GM18909 (cell line): ENCODE measurements around the gene CWF19L2.
A peak's percentile ranks its signal among the peaks of the same experiment; 100 is the strongest.
"Not testable (repeated sequence)": the region's sequence is repeated elsewhere in the genome, so short reads cannot be mapped to it uniquely, and the experiment has no call there.

Source experiments
- ATAC-seq: cut with Tn5 transposase; IDR thresholded peaks from one replicate; pipeline ENCODE4 v1.9.1; 2021; ENCODE audit warnings: mild to moderate bottlenecking; ENCODE audit not compliant: unreplicated experiment, poor library complexity

CWF19L2 gene

DNA sequence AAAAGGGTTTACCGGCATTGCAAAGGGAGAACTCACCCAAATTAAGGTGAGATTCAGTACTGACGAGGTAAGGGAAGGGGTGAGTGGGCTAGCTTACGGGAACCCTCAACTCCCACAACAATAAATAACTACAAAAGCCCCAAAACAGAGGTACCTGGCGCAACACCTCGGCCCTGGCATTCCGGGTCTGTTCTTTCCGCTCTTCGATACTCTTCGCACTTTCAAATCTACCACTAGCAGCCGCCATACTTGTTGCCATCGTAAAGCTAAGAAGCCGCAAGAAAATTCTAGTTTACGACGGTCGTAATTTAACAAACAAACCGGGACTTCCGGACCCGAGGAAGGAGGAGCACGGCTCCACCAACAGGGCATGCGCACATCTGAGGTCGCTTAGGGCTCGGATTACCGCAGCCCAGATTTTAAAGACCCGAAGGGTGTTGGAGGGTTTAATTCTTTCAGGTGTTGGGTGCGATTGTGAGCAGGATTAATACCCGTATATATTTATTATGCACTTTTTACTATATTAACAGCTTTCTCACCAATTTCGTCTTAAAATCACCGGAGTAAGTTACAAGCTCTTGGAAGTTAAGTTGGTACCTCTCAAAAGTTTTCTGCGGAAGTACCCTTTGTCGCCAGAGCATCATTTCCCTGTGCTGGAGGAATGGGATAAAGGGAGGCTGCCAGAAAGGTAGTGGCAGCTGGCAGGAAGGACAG is at the start of gene CWF19L2:
CWF19L2 (minus strand) TSS at position 268 of the 714 bp plus-strand sequence; CDS start at position 259, 9 bp downstream.
- peak; percentile 98 for ATAC-seq

DNA sequence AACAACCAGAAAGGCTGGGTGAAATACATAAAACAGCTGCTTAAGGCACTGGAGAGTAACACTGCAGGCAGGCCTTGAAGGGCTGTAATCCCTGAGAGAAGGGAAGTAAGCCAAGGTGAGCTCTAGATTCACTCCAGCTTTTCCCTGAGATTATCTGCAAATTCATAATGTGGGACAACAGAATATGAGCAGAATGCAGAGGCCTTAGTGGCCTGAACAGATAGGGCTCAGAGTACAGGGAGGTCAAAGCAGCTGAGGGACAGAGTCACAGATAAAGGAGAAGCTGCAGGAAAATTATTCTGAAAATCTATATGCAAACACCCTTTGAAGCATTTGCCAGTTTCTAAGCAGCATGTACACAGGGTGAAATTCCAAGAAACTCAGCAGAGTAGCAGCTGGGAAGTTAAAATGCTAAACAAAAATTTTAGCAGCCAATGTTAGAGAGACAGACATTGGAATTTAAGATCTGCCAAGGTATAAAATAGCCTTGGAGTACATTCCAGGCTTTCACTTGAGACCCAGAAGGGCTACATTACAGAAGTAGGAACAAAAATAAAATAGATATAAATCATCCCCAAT is 48.1 kb upstream of the CWF19L2 start:
- ATAC-seq = no peak

- ATAC-seq = no peak
Observed at GRCh38 chr11:107504981-107505380, 47.4 kb upstream of the CWF19L2 start.

DNA sequence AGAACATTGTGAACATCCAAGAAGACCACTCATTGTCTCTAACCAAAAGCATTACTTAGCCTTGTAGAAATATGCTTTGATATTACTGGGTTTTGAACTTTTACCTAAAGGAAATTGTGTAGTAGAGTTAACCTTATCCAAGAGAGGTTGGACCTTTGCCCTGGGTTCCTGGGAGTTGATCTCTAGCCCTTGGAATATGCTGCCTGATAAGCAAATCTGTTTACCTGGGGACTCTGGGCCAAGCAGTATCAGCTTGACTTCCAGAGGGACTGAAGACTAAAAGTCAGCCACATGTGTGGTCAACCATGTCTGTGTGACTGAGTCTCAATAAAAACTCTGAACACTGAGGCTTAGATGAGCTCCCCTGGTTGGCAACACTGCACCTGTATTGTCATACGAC is 44.1 kb upstream of the CWF19L2 start:
- ATAC-seq = no peak

- not testable (repeated sequence) for ATAC-seq
Observed at GRCh38 chr11:107497371-107497770, 39.7 kb upstream of the CWF19L2 start.

DNA sequence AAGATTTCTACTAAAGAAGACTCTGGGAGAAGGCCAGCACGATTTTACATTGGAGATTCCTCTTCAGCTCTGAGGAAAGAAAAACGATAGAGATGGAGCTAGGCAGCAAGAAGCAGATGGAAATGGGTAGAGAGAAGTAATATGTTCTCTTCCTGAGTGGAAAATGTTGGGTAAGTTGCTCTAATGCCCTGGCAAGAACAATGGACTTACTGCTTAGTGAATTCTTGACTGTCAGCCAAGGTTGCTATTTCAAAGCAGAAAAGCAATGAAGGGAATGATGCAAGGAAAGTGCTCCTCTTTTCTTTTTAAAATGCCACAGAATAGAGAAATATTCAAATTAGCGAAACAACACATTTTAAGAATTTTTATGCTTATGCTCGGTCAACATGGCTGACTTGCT is 38.4 kb upstream of the CWF19L2 start:
- ATAC-seq = no peak

GRCh38 chr11:107494055-107494454 is 36.4 kb upstream of the CWF19L2 start:
- no peak for ATAC-seq

GRCh38 chr11:107493117-107493516 is 35.5 kb upstream of the CWF19L2 start:
- no peak for ATAC-seq

- ATAC-seq = no peak
Observed at GRCh38 chr11:107490836-107491235, 33.2 kb upstream of the CWF19L2 start.

GRCh38 chr11:107482234-107482633 is 24.6 kb upstream of the CWF19L2 start:
- ATAC-seq = no peak

DNA sequence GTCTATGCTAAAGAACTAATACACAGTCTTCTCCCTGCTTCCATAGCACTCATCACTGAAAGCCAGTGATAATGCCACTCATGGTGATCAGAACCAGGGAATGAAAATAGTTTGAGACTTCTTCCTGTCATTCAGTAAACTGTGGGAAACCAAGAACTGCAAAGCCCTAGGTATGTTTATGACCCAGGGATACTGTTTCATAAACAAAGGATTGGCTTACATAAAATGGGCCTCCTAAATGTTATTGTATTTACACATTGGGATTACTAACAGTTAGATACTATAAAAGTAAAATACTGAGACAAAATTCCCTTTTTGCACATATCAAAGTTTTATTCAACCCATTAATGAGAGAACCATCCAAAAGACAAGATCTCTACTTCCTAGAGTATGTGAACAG is 21.3 kb upstream of the CWF19L2 start:
- no peak for ATAC-seq

DNA sequence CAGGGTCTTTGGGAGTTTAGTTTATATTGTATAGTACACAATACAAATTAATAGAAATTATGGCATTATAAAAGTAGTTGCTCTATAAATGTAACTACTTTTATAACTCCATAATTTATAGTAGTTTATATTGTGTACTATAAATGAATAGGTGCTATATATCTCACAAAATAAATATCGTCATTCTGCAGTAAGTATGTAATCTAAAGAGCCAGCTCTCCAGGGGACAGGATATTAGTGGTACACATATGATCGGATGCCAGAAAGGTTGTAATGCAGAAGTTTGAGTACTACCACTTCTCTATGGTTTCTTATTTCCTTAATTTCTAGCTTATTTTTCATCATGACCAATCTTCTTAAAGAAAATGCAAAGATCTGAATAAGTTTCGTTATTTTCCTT is 20.2 kb upstream of the CWF19L2 start:
- no peak for ATAC-seq

DNA sequence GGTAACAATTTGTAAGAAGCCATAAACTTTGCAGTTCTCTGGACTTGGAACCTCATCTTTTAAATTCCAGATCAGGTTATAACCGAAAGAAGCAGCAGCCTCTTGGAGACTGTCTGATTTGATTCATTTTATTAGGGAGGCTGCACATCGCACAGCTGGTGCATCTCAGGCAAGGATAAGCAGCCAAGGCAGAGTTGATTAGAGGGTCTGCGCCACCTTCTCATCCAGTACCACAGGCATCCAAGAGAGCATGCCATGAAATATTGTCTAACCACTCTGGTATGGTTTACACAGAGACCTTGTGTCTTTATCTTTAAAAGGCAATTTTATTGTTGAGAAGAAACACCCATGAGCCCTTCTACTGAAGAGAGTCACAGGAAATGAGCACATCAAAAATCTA is 16.2 kb upstream of the CWF19L2 start:
- ATAC-seq = no peak

- no peak for ATAC-seq
Observed at GRCh38 chr11:107472966-107473365, 15.3 kb upstream of the CWF19L2 start.

DNA sequence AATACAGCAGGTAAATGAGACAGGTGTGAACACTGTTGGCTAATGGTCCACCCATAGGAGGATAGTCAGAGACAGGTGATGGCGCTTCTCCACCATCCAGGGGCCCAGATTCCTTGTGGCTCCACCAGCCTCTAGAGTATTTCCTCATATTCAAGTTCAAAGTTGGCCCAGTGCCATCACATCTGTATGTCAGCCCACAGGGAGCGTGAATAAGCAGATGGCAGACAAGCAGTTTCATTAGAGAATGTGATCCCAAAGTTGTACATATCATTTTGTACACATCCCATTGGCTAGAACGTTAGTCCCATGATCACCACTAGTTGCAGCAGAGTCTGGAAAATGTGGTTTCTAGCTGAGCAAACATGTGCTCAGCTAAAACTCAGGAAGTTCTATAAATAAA is 11.0 kb upstream of the CWF19L2 start:
- no peak for ATAC-seq

- ATAC-seq = no peak
Observed at GRCh38 chr11:107467696-107468095, 10.1 kb upstream of the CWF19L2 start.

- ATAC-seq = not testable (repeated sequence)
Observed at GRCh38 chr11:107466275-107466866, 8.7 kb upstream of the CWF19L2 start.

GRCh38 chr11:107457205-107457557 is 444 bp downstream of the CWF19L2 start:
- peak; percentile 49 for ATAC-seq

GRCh38 chr11:107453594-107454286 is 3.9 kb downstream of the CWF19L2 start:
- no peak for ATAC-seq

DNA sequence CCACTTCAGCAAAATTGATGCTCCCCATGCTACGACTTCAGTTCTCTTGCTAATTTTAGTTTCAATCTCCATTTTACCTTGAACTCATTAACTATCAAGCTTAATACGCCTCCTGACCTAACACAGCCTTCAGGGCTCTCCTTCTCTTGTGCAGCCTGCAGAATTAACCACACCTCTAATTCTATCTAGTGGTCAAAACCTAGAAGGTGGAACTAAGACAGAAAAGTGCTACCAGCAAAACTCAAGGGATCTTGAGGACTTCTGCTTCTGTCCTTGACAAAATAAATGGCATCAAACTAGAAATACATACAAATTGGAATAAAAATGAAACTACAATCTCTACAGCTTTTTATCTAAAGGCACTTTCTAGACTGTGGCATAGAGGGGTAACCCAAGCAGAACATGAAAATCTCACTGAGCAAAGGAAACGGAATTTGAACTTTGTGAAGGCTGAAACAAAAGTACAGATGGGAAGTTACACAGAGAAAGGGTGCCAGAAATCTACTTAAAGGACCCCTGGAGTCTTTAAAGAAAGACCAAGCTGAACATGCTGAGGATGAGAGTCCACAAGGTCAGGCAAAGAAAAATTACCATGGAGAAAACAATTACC is 10.7 kb downstream of the CWF19L2 start:
- ATAC-seq = peak; percentile 40

DNA sequence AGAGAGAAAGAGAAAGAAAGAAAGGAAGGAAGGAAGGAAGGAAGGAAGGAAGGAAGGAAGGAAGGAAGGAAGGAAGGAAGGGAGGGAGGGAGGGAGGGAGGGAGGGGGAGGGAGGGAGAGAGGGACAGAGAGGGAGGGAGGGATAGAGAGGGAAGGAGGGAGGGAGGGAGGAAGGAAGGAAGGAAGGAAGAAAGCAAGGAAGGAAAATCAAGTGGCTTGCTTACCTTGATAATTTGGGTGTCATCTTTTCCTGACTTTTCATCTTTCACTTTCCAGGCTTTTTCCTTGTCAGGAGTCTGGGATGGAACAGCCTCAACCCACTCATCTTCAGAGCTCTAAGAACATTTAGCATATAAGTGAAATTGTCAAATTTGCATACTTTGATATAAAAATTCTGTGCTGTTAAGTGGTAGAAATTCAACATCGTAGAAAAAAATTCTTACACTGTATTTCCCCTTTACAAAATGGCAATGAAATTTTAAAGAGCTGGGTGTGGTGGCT is 14.9 kb downstream of the CWF19L2 start:
- no peak for ATAC-seq
